HG03060 (cell line): ENCODE data around the gene XAGE2.
"Not testable (repeated sequence)": the region's sequence is repeated elsewhere in the genome, so short reads cannot be mapped to it uniquely, and the experiment has no call there.

ENCODE experiments used
- ATAC-seq: cut with Tn5 transposase; IDR thresholded peaks from one replicate; pipeline ENCODE4 v1.9.1; 2021; ENCODE audit warnings: low read depth, moderate number of reproducible peaks; ENCODE audit not compliant: unreplicated experiment

Gene XAGE2, protein sequence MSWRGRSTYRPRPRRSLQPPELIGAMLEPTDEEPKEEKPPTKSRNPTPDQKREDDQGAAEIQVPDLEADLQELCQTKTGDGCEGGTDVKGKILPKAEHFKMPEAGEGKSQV

DNA sequence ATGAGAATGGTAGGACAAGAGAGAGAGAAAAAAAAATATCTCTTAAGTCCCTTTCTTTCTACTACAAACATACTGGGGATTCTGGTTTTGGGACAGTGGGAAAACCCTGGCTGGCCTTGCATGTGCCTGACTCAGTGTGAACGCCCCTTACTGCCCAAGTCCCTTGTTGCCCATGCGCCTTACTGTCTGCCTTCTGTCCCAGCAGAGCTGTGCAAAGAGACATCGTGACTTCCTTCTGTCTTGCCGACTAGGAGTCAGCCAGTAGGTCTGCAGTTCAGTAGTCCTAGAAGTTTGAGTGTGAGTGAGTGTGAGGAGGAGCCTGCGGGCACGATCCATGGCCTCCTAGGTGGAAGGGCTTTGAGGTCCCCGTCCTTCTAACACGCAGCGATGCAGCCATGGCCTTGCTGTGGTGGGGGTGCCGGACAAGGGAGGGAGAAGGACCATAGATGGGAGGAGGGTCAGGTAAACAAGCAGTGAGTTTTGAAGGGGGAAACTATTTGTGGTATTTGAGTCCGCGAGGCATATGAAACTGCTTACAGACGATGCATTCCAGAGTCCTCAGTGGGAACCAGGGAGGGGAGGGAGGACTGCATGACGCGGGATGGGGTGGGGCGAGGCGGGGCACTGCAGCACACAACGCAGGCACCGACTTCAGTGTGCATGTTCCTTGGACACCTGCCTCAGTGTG lies at the start of gene XAGE2:
TSS of gene XAGE2 (plus strand) at position 654 of the 688 bp plus-strand sequence. CDS start 994 bp downstream, outside the sequence.
- no peak for ATAC-seq

DNA sequence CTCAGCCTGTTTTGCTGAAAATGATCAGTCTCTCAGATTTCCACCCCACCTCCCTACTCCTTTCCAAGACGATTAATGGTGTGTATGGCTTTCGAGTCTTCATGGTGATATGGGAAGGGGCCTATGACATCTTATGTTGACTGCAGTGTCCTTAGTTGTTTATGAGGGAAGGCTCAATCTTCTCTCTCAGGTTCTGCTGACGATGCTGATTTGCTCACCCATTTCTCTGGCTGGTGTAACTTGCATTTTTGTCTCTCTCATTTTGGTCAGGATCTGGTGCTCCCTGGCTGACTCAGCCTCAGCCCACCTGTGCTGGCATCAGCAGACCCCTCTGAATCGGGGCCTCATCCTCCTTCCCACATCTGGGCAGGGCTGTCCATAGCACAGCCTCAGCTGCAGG lies 31.4 kb upstream of the XAGE2 start:
- no peak for ATAC-seq

DNA sequence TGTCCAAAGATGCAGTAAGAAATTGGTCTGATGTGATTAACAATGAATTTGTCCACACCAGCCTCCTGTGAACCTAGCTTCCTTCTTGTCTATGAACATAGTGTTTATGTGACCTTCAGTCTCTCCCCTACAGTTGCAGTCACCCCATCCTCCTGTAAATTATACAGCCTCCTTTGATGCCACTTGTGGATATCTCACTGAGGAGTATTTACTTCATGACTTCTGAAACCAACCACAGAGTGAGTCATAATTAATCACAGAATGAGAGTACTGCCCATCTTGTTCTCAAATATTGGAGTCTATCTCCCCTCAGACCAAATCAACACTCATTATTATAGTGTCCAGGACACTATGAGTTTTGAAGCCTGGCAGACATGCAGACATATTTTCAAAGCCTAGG lies 27.3 kb upstream of the XAGE2 start:
- no peak for ATAC-seq

GRCh38 chrX:52343131-52343530 lies 25.7 kb upstream of the XAGE2 start:
- not testable (repeated sequence) for ATAC-seq

GRCh38 chrX:52345402-52345801 lies 23.4 kb upstream of the XAGE2 start:
- not testable (repeated sequence) for ATAC-seq

- ATAC-seq = no peak
These were observed 22.4 kb upstream of the XAGE2 start for GRCh38 chrX:52346174-52347165.

DNA sequence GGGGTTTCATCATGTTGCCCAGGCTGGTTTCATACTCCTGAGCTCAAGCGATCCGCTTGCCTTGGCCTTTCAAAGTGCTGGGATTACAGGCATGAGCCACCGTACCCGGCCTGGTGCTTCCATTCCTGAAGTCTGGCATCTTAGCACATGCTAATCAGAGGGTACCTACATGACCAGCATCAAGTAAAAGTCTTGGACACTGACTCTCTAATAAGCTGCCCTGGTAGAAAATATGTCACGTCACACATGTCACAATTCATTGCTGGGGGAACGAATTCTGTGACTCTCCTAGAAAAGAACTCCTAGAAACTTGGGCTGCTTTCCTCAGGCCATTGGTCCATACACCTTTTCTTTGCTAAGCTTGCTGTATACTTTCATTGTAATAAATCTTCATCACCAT lies 19.1 kb upstream of the XAGE2 start:
- ATAC-seq = no peak

GRCh38 chrX:52352551-52352950 lies 16.3 kb upstream of the XAGE2 start:
- no peak for ATAC-seq

GRCh38 chrX:52353838-52354237 lies 15.0 kb upstream of the XAGE2 start:
- ATAC-seq = no peak

DNA sequence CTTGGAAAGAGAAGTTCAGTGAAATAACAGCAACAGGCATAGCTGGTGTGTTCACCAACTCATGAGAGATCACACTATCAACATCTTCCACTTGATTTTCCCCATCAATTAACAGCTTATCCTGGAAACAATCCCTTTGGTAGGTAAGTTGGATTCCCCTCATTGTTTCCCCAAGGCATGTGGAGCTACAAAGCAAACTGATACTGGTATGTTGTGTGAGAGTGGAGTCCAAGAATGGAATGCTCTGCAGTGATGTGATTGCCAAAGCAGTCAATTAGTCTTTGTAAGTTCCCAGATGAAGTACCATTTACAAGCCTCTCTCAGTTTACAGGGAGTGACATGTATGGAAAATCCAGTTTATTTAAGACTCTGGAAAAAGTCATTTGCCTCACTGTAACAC lies 13.7 kb upstream of the XAGE2 start:
- no peak for ATAC-seq

DNA sequence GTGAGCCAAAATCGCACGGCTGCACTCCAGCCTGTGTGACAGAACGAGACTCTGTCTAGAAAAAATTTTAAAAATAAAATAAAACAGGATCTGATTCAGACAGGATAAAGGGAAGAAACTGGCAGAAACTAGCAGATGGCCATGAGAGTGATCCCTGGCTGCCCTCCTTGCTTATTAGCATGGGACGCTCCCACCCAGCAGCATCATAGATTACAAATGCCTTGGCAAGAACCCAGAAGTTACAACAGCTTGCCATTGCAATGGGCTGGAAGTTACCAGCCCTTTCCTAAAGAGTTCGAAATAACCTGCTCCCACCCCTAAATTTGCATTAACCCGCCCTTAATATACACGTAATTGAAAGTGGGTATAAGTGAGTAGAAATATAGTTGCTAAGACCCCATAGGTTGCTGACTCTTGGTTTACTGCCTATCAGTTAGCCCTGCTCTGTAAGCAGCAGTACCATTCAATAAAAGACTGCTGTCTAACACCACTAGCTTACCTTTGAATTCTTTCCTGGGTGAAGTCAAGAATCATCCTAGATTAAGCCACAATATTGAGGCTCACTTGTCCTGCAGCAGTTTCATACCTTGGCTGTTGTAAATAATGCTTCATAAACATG lies 9.1 kb upstream of the XAGE2 start:
- ATAC-seq = no peak

- no peak for ATAC-seq
These were observed 6.9 kb upstream of the XAGE2 start for GRCh38 chrX:52361941-52362340.

GRCh38 chrX:52363247-52363883 lies 5.5 kb upstream of the XAGE2 start:
- no peak for ATAC-seq

GRCh38 chrX:52378870-52379269 lies 10.0 kb downstream of the XAGE2 start:
- ATAC-seq = no peak

GRCh38 chrX:52380993-52381392 lies 12.2 kb downstream of the XAGE2 start:
- ATAC-seq = no peak

DNA sequence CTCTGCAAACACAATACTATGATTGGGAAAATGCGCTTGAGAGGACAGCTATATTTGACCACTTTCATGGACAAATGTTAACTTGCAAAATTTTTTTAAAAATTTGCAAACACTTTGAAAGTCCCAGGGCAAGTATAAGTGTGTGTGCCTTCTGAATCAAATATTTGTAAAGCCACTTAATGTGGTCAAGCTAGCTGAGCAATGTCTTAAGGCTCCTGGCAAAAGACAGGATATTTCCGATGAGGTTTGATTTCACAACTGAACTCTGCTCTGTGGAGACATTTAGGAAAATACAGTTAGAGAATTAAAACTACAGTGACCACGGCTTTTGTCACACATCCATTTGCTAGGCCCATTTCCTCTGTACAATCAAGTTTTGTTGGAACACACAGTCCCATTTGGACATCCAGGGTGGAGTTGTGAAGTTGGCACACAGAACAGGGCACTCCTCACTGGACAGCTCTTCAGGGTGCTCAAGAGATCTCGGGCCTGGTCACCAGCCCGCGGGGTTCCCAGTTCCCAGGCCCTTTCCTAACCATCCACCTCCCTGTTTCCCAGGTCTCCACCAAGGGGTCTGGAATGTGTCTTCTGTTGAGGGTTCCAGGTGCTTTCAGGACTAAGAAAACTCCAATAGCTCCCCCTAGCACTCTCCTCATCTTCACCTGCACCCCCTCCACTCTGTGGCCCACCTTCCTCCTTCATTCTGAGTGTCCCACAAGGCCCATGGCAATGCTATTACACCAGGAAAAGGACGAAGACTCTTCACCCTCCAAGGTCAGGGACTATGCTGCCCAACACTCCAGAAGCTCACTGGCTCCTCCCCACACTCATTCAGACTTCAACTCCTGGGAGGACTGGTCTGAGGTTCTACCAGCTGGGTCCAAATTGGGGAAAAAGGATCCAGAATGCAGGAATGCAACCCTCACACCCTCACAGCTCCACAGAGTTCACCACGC lies 41.9 kb downstream of the XAGE2 start:
- ATAC-seq = no peak

GRCh38 chrX:52415304-52415703 lies 46.5 kb downstream of the XAGE2 start:
- no peak for ATAC-seq

DNA sequence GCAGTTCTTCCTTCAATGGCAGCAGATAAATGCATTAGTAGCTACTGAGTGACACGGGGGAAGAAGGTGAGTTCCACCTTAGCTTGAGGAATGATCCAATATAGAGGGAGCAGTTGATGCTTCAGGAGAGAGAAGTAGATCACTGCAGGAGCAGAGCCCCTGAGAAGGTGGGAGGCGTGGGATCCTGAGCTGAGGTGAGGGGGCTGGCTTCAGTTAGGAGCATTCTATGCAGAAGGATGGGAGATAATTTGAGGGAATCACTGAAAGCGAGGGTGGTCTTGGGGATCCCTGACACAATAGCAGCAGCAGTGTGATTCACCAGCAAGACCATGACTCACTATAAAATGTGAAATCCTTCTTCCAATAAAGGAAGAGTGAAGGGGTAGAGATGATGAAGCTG lies 48.0 kb downstream of the XAGE2 start:
- no peak for ATAC-seq

DNA sequence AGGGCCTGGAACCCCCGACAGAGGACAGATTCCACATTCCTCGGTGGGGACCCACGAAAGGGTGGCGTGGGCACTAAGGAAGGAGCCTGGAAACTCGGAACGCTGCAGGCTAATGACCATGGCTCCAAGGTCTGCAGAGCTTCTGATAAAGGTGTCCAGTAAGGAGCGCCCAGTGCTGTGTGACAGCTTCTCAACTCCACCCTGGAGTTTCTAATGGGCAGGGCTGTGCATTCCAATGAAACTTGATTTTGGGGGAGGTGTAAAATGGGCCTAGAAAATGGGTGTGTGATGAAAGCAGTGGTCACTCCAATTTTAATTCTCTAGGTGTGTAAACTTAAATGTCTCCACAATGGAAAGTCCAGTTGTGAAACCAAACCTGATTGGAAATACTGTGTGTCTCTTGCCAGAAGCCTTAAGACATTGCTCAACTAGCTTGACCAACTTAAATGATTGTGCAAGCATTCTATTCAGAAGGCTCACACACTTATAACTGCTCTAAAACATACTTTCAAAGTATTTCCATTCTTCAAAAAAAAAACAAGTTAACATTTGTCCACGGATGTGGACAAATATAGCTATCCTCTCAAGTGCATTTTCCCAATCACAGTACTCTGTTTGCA lies 52.1 kb downstream of the XAGE2 start:
- ATAC-seq = no peak
